Upper lobe of left lung (tissue), 4 donors: Measurements from ENCODE around the gene DNAJB5.

Experiments used
- EP300 ChIP-seq, 4 donors: sonication (generic); formaldehyde crosslinking; IDR thresholded peaks; one replicate each; pipeline ENCODE4 v1.5.1; 2017; ENCODE audit warnings: antibody characterized with exemption in 4 of 4, control low read depth in 2 of 4
- POLR2A ChIP-seq, 4 donors: fragments of 450-650 bp; IDR thresholded peaks; one replicate each; pipeline ENCODE4 v1.5.1; 2016 to 2017; ENCODE audit warnings: antibody characterized with exemption in 4 of 4, mild to moderate bottlenecking in 2 of 4
- TF ChIP-seq, protein P1 (sequence below), 6 experiments: fragments of 450-650 bp in 4 of 6; fragments of 200-600 bp in 2 of 6; sonication (generic) in 2 of 6; IDR thresholded peaks; one replicate each; pipeline ENCODE4 v1.5.1; 2016 to 2019; ENCODE audit warnings: antibody characterized with exemption in 6 of 6

DNA sequence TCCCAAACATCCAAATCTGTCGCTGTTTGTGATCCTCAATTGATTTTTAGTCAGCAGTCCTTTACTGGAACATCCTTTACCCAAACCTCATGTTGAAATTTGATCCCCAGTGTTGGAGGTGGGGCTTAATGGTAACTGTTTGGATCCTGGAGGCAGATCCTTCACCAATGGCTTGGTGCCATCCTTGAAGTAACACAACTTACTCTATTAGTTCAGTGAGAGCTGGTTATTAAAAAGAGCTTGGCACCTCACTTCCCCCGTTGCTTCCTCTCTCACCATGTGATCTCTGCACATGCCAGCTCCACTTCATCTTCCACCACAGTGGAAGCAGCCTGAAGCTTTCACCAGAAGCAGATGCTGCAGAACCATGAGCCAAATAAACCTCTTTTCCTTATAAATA, 40.3 kb downstream of the DNAJB5 start:
- TF ChIP-seq, protein P1, sequence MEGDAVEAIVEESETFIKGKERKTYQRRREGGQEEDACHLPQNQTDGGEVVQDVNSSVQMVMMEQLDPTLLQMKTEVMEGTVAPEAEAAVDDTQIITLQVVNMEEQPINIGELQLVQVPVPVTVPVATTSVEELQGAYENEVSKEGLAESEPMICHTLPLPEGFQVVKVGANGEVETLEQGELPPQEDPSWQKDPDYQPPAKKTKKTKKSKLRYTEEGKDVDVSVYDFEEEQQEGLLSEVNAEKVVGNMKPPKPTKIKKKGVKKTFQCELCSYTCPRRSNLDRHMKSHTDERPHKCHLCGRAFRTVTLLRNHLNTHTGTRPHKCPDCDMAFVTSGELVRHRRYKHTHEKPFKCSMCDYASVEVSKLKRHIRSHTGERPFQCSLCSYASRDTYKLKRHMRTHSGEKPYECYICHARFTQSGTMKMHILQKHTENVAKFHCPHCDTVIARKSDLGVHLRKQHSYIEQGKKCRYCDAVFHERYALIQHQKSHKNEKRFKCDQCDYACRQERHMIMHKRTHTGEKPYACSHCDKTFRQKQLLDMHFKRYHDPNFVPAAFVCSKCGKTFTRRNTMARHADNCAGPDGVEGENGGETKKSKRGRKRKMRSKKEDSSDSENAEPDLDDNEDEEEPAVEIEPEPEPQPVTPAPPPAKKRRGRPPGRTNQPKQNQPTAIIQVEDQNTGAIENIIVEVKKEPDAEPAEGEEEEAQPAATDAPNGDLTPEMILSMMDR (IDR thresholded peaks at IDR 0.05), result no peak
- TF ChIP-seq EP300 (IDR thresholded peaks at IDR 0.05), result no peak
- TF ChIP-seq POLR2A (IDR thresholded peaks at IDR 0.05), result no peak
